DLD1 (cell line): Measurements from ENCODE around the gene ATAD3C.
"Not testable (repeated sequence)": the region's sequence is repeated elsewhere in the genome, so short reads cannot be mapped to it uniquely, and the experiment has no call there.

Experiments
- in situ Hi-C: cut with HindIII; loops from 2 replicates; pipeline ENCODE4 v1.10.0; 2017; ENCODE audit warnings: low sequenced_read_pairs

ATAD3C gene

GRCh38 chr1:1449099-1449739, at the start of gene ATAD3C:
Gene ATAD3C (plus strand): TSS chr1:1449689. CDS start chr1:1450684, 995 bp downstream.
- in situ Hi-C loops, result no loop called here

GRCh38 chr1:1399872-1400575, 49.5 kb upstream of the ATAD3C start:
- in situ Hi-C loops, result no loop called here

GRCh38 chr1:1400576-1401456, 48.7 kb upstream of the ATAD3C start:
- in situ Hi-C loops, result no loop called here

GRCh38 chr1:1401457-1402010, 48.0 kb upstream of the ATAD3C start:
- in situ Hi-C loops, result no loop called here

GRCh38 chr1:1402072-1402900, 47.2 kb upstream of the ATAD3C start:
- in situ Hi-C loops, result no loop called here

GRCh38 chr1:1402901-1403392, 46.5 kb upstream of the ATAD3C start:
- in situ Hi-C loops, result not testable (repeated sequence)

GRCh38 chr1:1403653-1404052, 45.8 kb upstream of the ATAD3C start:
- in situ Hi-C loops, result no loop called here

GRCh38 chr1:1406101-1406820, 43.2 kb upstream of the ATAD3C start:
- in situ Hi-C loops, result no loop called here

GRCh38 chr1:1406821-1407635, 42.5 kb upstream of the ATAD3C start, which contains the start of gene MRPL20:
Gene MRPL20 (minus strand): TSS chr1:1407293. CDS start chr1:1407217, 76 bp downstream.
- in situ Hi-C loops, result no loop called here

GRCh38 chr1:1407636-1408318, 41.7 kb upstream of the ATAD3C start:
- in situ Hi-C loops, result no loop called here

- in situ Hi-C loops, result not testable (repeated sequence)
These were observed 39.3 kb upstream of the ATAD3C start for GRCh38 chr1:1410238-1410637.

GRCh38 chr1:1411626-1412025, 37.9 kb upstream of the ATAD3C start:
- in situ Hi-C loops, result no loop called here

- in situ Hi-C loops, result not testable (repeated sequence)
These were observed 37.1 kb upstream of the ATAD3C start for GRCh38 chr1:1412311-1412902.

GRCh38 chr1:1415751-1416150, 33.7 kb upstream of the ATAD3C start:
- in situ Hi-C loops, result no loop called here

GRCh38 chr1:1417396-1417795, 32.1 kb upstream of the ATAD3C start:
- in situ Hi-C loops, result not testable (repeated sequence)

GRCh38 chr1:1417825-1418463, 31.5 kb upstream of the ATAD3C start:
- in situ Hi-C loops, result not testable (repeated sequence)
